Activated B cell treated with CpG ODN at 0.5 μM for 24 hours (primary cell): ENCODE data around the gene SLC66A1. TPM values are rescaled to one million over a fixed set of nuclear protein-coding genes. Genes with fewer than 3 reads are reported as not detected.

Source experiments
- ATAC-seq: fragments of 200-7000 bp; cut with Tn5 transposase; one replicate; pipeline ENCODE4 v1.10.0; 2021; ENCODE audit warnings: low read depth, mild to moderate bottlenecking, moderate library complexity
- CTCF ChIA-PET: fragments of 350-600 bp; sonication (Branson Sonifier 250); formaldehyde crosslinking; loops from one replicate; lab custom pipeline; 2021; ENCODE audit warnings: antibody characterized with exemption; lab: Charles Lee
- POLR2A ChIA-PET: fragments of 350-600 bp; sonication (Branson Sonifier 250); formaldehyde crosslinking; loops from one replicate; lab custom pipeline; 2021; ENCODE audit warnings: antibody characterized with exemption; lab: Charles Lee
- DNase-seq: peaks from one replicate; pipeline ENCODE4 v3.0.0; 2022
- H3K27ac Mint-ChIP-seq: one replicate; pipeline ENCODE4 v1.8.0; 2020; ENCODE audit warnings: mixed read lengths
- H3K27me3 Mint-ChIP-seq: one replicate; pipeline ENCODE4 v1.8.0; 2021; ENCODE audit warnings: mixed read lengths
- H3K36me3 Mint-ChIP-seq: one replicate; pipeline ENCODE4 v1.8.0; 2021; ENCODE audit warnings: low read depth, mixed read lengths
- H3K4me1 Mint-ChIP-seq: one replicate; pipeline ENCODE4 v1.8.0; 2021; ENCODE audit warnings: mixed read lengths
- H3K4me3 Mint-ChIP-seq: one replicate; pipeline ENCODE4 v1.8.0; 2020; ENCODE audit warnings: mild to moderate bottlenecking, mixed read lengths
- H3K9me3 Mint-ChIP-seq: one replicate; pipeline ENCODE4 v1.8.0; 2020; ENCODE audit warnings: mixed read lengths
- CTCF ChIP-seq: fragments of 200-600 bp; IDR thresholded peaks from one replicate; pipeline ENCODE4 v1.8.0; 2022; ENCODE audit warnings: antibody characterized with exemption, mild to moderate bottlenecking
- intact Hi-C: fragments of 100-400 bp; cut with micrococcal nuclease; formaldehyde crosslinking; loops from one replicate; pipeline ENCODE4 v1.15.1; 2024
- total RNA-seq: library from RNA; stranded (reverse); gene quantifications from 2 replicates; pipeline ENCODE4 v1.2.3, GENCODE V29; 2022

The SLC66A1 gene
- total RNA-seq, 1 donor from 2014 or later, result 11.9 TPM

DNA sequence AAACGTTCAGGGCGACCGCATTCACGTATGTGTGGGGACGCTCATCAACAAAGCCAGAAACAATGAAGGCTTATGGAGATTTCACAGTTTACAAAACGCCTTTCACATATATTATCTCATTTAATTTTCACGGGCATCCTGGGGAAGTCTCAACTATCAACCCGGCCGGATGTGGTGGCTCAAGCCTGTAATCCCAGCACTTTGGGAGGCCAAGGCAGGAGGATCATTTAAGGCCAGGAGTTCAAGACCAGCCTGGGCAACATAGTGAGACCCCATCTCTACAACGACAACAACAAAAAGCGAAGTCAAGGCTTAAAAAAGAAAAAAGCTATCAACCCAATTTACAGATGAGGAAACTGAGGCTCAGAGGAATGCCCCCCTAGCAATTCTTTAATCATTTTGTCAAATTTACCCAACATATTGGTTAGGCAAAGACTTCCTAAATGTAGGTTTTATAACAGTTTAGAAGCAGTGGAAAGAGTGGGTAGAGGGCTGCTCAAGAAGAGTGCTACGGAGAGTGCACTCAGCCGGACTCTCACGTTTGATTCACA lies 28.3 kb downstream of the SLC66A1 start:
- DNase-seq, result no peak
- CTCF ChIA-PET, result no interaction called here
- intact Hi-C loops, result loop anchor here (2.0 to 10.0 kb wide), 2 partner anchors 26 to 54 kb away; no protein-coding TSS in a partner anchor
- no peak for ATAC-seq
- H3K27me3 Mint-ChIP-seq, result no peaks in the 10 kb centered on the region
- TF ChIP-seq CTCF, result no peak
- no peak overlapping the region for H3K4me3 Mint-ChIP-seq
- POLR2A ChIA-PET, result no interaction called here
- H3K27ac Mint-ChIP-seq, result no peak overlapping the region
- H3K36me3 Mint-ChIP-seq, result peaks cover 68% of the 10 kb centered on the region
- H3K4me1 Mint-ChIP-seq, result no peaks in the 10 kb centered on the region
- no peaks in the 10 kb centered on the region for H3K9me3 Mint-ChIP-seq

DNA sequence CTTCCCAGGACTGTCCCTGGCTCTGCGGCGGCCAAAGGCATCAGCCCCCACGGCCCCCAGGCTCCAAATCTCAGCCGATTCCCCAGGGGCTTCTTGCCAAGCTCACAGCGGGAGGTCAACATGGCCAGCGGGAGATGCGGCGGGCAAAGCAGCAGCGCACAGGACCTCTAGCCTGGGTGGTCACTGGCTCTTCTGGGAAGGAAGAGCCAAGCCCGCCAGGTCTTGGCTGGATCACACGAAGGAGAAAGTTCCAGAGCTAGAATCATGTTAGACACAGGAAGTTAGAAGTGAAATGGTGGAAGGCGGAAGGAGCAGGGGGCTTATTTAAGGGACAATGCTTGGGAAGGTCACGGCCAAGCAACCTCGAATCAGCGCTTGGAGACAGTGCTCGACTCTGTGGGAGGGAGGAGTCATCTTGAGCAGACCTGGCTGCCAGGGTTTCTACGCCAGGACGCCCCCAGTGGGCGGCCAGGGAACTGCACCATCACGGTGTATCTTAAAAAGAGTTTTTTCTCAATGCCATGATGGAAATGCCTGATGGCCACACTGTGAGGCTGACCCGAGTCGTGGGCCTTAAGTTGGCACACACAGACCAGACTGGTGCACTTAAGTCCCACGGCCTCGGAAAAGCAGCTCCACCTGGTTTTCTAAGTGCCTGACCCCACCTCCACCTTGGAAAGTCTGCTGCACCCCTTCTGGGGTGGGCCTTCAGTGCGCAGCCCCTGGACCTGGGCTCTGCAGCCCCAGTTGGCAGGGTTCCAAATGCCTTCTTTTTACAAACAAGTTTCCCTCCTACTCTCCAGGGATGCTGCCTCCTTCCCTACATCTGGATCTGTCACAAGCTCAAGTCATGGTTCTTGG lies 29.3 kb downstream of the SLC66A1 start:
- intact Hi-C loops, result loop anchor here (1.0 to 10.0 kb wide), 3 partner anchors 27 to 312 kb away; no protein-coding TSS in a partner anchor
- H3K4me1 Mint-ChIP-seq, result no peaks in the 10 kb centered on the region
- DNase-seq, result peak; percentile 64
- peak; percentile 85 for ATAC-seq
- peak overlapping the region; percentile 35 for H3K27ac Mint-ChIP-seq
- H3K9me3 Mint-ChIP-seq, result no peaks in the 10 kb centered on the region
- H3K36me3 Mint-ChIP-seq, result peaks cover 75% of the 10 kb centered on the region
- H3K27me3 Mint-ChIP-seq, result no peaks in the 10 kb centered on the region
- CTCF ChIA-PET, result interaction anchor here (1.0 to 1.3 kb wide), 4 partner anchors 10 to 312 kb away, joined by 3 to 4 read pairs (median 3); no protein-coding TSS in a partner anchor
- H3K4me3 Mint-ChIP-seq, result no peak overlapping the region
- no peak for TF ChIP-seq CTCF
- POLR2A ChIA-PET, result no interaction called here

DNA sequence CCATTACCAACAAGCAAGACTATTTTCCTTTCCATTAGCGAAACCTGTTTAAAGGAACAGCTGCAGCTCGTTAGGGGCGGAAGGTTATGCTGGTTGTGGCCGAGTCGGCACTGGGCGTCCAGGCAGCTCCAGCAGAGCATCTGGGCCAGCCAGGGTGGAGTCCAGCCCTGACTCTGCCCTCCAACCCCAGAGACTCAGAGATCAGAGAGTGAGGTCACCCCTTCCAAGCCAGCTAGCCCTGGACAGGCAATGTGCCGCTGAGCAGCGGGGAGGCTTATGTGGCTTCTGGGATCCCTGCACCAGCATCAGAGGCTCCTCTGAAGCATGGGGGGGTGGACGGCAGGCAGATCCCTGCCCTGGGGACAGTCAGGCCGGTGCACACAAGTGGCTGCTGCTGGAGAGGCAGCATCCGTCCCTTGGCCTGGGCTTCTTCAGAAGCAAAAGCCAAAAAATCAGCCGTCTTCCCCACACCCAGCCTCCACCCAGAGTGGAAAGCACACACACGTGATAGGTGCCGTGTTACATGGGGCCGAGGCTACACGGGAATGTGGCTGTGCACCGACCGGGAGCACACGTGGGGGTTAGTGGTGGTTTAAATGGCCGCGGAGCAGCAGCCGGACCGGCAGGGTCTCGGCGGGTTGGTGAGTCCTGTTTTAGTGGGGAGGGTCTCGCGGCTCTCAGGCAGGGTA lies 30.1 kb downstream of the SLC66A1 start:
- ChIA-PET CTCF (interaction anchor here (1.0 to 1.3 kb wide), 2 partner anchors 240 to 312 kb away, joined by 3 to 4 read pairs; no protein-coding TSS in a partner anchor), POLR2A (interaction anchor here (0.6 kb wide), 1 partner anchor 448 kb away, joined by 9 read pairs; no protein-coding TSS in a partner anchor)
- no peak overlapping the region for H3K27ac Mint-ChIP-seq
- intact Hi-C loops, result loop anchor here (10.0 kb wide), 1 partner anchor 53 kb away; no protein-coding TSS in a partner anchor
- no peaks in the 10 kb centered on the region for H3K27me3 Mint-ChIP-seq
- no peak overlapping the region for H3K4me3 Mint-ChIP-seq
- H3K9me3 Mint-ChIP-seq, result no peaks in the 10 kb centered on the region
- ATAC-seq, result no peak
- H3K36me3 Mint-ChIP-seq, result peaks cover 77% of the 10 kb centered on the region
- no peaks in the 10 kb centered on the region for H3K4me1 Mint-ChIP-seq
- no peak for DNase-seq
- no peak for TF ChIP-seq CTCF

DNA sequence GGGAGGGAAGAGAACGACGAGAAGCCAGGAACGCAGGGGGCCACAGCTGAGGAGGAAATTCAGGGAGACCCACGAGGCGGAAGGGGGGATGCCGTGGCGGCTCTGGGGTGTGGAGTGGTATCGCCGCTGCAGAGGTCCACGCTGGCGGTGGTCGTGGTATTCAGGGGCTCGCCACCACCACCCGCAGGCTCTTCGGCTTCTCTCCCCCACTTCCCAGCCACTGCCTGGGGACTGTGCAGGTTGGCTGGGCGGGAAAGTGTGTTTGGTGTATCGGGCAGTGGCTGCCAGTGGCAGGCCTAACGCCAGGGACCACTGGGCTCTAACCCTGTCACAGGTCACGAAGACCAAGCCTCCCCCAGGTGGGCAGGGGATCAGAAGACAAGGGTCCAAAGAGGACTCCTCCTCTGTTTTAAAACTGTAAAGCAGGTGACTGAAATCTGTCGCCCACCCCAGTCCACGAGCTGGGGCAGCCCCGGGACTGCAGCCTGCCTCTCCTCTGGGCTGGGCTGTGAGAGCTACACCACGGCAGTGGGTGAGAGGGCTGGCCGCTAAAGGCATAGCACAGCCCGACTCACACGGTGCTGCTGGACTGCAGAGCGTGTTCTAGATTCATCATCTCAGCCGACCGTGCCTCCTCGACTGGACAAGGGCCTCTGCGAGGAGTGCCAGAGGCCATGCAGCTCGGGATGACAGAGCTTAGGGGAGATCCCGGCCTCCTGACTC lies 30.9 kb downstream of the SLC66A1 start:
- H3K27me3 Mint-ChIP-seq, result no peaks in the 10 kb centered on the region
- TF ChIP-seq CTCF, result no peak
- POLR2A ChIA-PET, result interaction anchor here (0.6 kb wide), 2 partner anchors 21 to 449 kb away, joined by 4 to 9 read pairs; no protein-coding TSS in a partner anchor
- peaks cover 72% of the 10 kb centered on the region for H3K36me3 Mint-ChIP-seq
- DNase-seq (no peak), ATAC-seq (no peak)
- intact Hi-C loops, result loop anchor here (10.0 kb wide), 1 partner anchor 52 kb away; no protein-coding TSS in a partner anchor
- no peaks in the 10 kb centered on the region for H3K9me3 Mint-ChIP-seq
- H3K4me3 Mint-ChIP-seq, result no peak overlapping the region
- CTCF ChIA-PET, result interaction anchor here (0.9 kb wide), 1 partner anchor 239 kb away, joined by 3 read pairs; no protein-coding TSS in a partner anchor
- H3K27ac Mint-ChIP-seq, result no peak overlapping the region
- no peaks in the 10 kb centered on the region for H3K4me1 Mint-ChIP-seq
